ENCODE results near the gene SLIT3.

SLIT3 gene

GRCh38 chr5:169039592-169039991 is 261.3 kb downstream of the SLIT3 start:
- Histone ChIP-seq H3K27ac (no peak overlapping the region), H3K4me3 (ENCODE audit: low read depth, low read length) (no peak overlapping the region), H3K27me3 (replicated peaks) (no peaks in the 10 kb centered on the region), H3K36me3 (replicated peaks) (no peaks in the 10 kb centered on the region)
- no peak for DNase-seq
- no peak for TF ChIP-seq CTCF (IDR thresholded peaks at IDR 0.05; ENCODE audit: low read depth, low read length, missing control alignments)
- in situ Hi-C loops (cut with HindIII; ENCODE audit: low pct_ligation_motif_present, low sequenced_read_pairs): no loop called here

GRCh38 chr5:169037466-169037865 is 263.5 kb downstream of the SLIT3 start:
- H3K27me3 ChIP-seq (replicated peaks): no peaks in the 10 kb centered on the region
- no peak for DNase-seq
- H3K36me3 ChIP-seq (replicated peaks): no peaks in the 10 kb centered on the region
- H3K4me3 ChIP-seq (ENCODE audit: low read depth, low read length): no peak overlapping the region
- in situ Hi-C loops (cut with HindIII; ENCODE audit: low pct_ligation_motif_present, low sequenced_read_pairs): no loop called here
- no peak for TF ChIP-seq CTCF (IDR thresholded peaks at IDR 0.05; ENCODE audit: low read depth, low read length, missing control alignments)
- H3K27ac ChIP-seq: no peak overlapping the region

DNA sequence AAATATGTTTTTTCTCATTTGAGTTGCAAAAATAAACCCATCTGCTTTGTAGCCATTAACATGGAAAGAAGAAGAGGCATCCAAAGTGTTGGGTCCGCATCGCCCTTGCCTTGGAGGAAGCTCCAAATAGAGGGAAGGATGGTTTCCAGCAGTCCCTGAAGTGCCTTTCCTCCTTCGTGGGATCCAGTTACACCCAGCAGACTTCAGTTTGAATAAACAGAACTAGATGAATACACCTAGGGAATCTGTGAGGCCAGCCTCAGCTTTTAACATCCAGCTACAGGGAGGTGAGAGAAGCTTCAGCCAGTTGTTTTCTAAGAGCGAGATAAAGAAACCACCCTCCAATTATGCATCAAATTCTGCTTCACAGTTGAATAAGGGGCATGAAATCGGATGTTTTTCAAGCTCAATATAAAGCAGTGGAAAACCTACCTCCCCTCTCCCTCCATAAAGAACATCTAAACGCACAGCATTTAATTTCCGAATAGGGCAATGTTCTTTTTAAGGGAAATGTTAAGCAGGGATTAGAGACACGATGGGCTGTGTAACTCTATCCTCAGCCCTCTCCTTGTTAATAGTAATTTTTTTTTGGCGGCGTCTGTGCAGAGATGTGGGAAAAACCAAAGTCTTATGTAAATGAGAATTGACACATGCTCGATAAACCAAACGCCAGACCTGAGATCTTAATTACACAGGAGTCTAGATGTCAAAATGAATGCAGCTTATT is 264.7 kb downstream of the SLIT3 start:
- Histone ChIP-seq H3K36me3 (replicated peaks) (no peaks in the 10 kb centered on the region), H3K27ac (no peak overlapping the region), H3K4me3 (ENCODE audit: low read depth, low read length) (no peak overlapping the region), H3K27me3 (replicated peaks) (no peaks in the 10 kb centered on the region)
- no peak for TF ChIP-seq CTCF (IDR thresholded peaks at IDR 0.05; ENCODE audit: low read depth, low read length, missing control alignments)
- in situ Hi-C loops (cut with HindIII; ENCODE audit: low pct_ligation_motif_present, low sequenced_read_pairs): no loop called here
- DNase-seq: no peak

GRCh38 chr5:169029661-169030274 is 271.2 kb downstream of the SLIT3 start:
- in situ Hi-C loops (cut with HindIII; ENCODE audit: low pct_ligation_motif_present, low sequenced_read_pairs): no loop called here
- Histone ChIP-seq H3K27ac (no peak overlapping the region), H3K36me3 (replicated peaks) (no peaks in the 10 kb centered on the region), H3K4me3 (ENCODE audit: low read depth, low read length) (no peak overlapping the region), H3K27me3 (replicated peaks) (no peaks in the 10 kb centered on the region)
- no peak for DNase-seq
- no peak for TF ChIP-seq CTCF (IDR thresholded peaks at IDR 0.05; ENCODE audit: low read depth, low read length, missing control alignments)

- in situ Hi-C loops (cut with HindIII; ENCODE audit: low pct_ligation_motif_present, low sequenced_read_pairs): no loop called here
- H3K27me3 ChIP-seq (replicated peaks): no peaks in the 10 kb centered on the region
- no peak for DNase-seq
- H3K27ac ChIP-seq: no peak overlapping the region
- no peak for TF ChIP-seq CTCF (IDR thresholded peaks at IDR 0.05; ENCODE audit: low read depth, low read length, missing control alignments)
- H3K4me3 ChIP-seq (ENCODE audit: low read depth, low read length): no peak overlapping the region
- H3K36me3 ChIP-seq (replicated peaks): no peaks in the 10 kb centered on the region
Observed at GRCh38 chr5:169029037-169029436, 271.9 kb downstream of the SLIT3 start.
